H1 (cell line): ENCODE data around the gene TMCC1. TPM values are rescaled to one million over a fixed set of nuclear protein-coding genes. Genes with fewer than 3 reads are reported as not detected.

ENCODE experiments used
- MAX ChIP-seq: IDR thresholded peaks from 2 replicates; pipeline ENCODE4 v1.6.1; 2012; ENCODE audit warnings: inconsistent platforms
- SP2 ChIP-seq: IDR thresholded peaks from 2 replicates; pipeline ENCODE4 v1.6.1; 2012; ENCODE audit warnings: mild to moderate bottlenecking, low read length, inconsistent platforms
- polyA plus RNA-seq, 7 experiments: library from polyadenylated mRNA; depleted of rRNA in 3 of 7; stranded (reverse) in 5 of 7; unstranded in 2 of 7; fragments of >200 nt in 5 of 7; fragments of 200-250 nt in 2 of 7; gene quantifications; 1 replicate in 5 of 7; 2 replicates in 1 of 7; 4 replicates in 1 of 7; pipeline versions ENCODE4 v1.2.1 to v1.2.3, GENCODE V29; 2011 to 2013; ENCODE audit warnings: missing spikeins in 2 of 7, mixed read lengths in 2 of 7
- total RNA-seq: library from RNA; stranded (reverse); fragmentation: NEBNext Ultra II Directional; extraction: Animal tissue kit (Norgen Biotek cat#: 25700); gene quantifications from 2 replicates; pipeline ENCODE4 v1.2.1, GENCODE V29; 2021

Gene TMCC1
- total and polyA plus RNA-seq, 2 of the 8 experiments (the other 6 are each of a cell fraction or from before 2014, with no cell fraction given), result 10.4 to 27.1 TPM

- no peak for TF ChIP-seq MAX
- TF ChIP-seq SP2, result no peak
Observed at GRCh38 chr3:129855170-129855831, 38.2 kb downstream of the TMCC1 start (continued).
